ENCODE results near the gene C14orf132. TPM values are rescaled to one million over a fixed set of nuclear protein-coding genes. Genes with fewer than 3 reads are reported as not detected.

C14orf132 gene
- total and polyA plus RNA-seq, 9 donors, result 3.9 to 20.3 (median 7.7) TPM

DNA sequence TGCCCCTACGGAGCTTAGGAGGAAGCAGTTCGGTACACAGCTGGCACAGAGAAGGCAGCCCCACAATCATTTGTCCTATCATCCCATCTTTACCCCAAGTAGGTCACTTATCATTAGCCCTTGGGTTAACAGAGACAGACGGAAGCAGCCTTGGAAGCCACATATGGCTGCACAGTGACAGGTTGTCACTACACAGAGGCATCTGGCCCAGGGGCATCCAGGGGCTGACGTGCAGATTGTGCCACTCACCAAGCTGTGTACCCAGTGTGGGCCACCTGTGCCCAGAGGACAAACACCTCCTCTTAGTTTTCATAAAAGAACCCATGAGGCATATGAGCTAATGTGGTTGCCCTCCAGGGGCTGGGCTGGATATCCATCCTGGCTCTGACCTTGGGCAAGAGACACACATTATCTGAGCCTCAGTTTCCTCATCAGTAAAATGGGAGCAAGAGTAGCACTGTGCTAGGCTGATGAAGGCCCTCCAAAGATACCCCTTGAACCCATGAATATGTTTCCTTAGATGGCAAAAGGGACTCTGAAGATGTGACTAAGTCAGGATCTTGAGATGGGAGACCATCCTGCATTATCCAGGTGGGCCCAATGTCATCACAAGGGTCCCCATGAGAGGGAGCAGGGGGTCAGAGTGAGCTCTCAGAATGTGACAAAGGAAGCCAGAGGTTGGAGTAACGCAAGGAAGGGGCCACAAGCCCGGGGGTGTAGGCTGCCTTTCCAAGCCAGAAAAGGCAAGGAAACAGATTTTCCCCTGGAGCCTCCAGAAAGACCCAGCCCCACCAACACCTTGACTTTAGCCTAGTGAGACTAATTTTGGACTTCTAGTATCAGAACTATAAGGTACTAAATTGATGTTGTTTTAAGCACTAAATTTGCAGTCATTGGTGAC is 64.6 kb downstream of the C14orf132 start:
- no peak for DNase-seq
- intact Hi-C loops (cut with DNase I), result loop anchor here in 3 of 4 donors (5.0 to 10.0 kb wide), 3 partner anchors 161 to 321 kb away; no protein-coding TSS in a partner anchor
- Histone ChIP-seq H3K27me3 (no peaks in the 10 kb centered on the region), H3K36me3 (no peaks in the 10 kb centered on the region), H3K4me1 (ENCODE audit: insufficient read depth) (no peaks in the 10 kb centered on the region), H3K27ac (no peak overlapping the region), H3K9me3 (no peaks in the 10 kb centered on the region), H3K4me3 (no peak overlapping the region)
- 89 to 93% (median 91%) methylated on average over 6 of the region's 6 CpGs for WGBS, 3 donors
- TF ChIP-seq POLR2A (IDR thresholded peaks at IDR 0.05), result no peak

DNA sequence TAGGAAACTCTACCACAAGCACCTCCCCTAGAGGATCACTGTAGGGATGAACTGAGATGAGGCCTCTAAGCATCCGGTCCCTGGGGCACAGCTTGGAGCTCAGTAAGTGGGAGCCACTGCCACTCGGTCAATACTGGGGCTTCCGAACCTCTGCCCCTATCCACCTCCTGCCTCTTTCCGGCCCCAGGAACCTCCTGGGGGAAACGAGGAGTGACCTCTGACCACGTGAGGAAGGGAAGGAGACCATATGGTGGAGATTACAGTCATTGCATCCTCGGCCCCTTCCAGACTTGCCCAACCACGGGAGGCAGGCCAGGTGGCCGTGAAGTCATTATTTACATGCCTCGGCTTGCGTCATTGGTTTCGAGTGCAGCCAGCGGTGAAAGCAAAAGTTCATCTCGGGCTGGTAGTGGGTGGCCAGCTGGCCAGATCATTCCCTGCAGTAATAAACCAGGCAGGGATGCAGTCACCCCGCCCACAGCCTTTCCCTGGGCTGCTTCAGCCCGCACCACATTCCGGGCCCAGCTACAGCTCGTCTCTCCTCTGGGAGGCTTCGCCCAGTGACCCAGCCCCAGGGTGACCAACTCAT is 65.4 kb downstream of the C14orf132 start:
- no peaks in the 10 kb centered on the region for H3K4me1 ChIP-seq (ENCODE audit: insufficient read depth)
- no peaks in the 10 kb centered on the region for H3K36me3 ChIP-seq
- no peaks in the 10 kb centered on the region for H3K9me3 ChIP-seq
- TF ChIP-seq POLR2A (IDR thresholded peaks at IDR 0.05) (no peak), EP300 (IDR thresholded peaks at IDR 0.05) (no peak)
- TF ChIP-seq, protein P1, sequence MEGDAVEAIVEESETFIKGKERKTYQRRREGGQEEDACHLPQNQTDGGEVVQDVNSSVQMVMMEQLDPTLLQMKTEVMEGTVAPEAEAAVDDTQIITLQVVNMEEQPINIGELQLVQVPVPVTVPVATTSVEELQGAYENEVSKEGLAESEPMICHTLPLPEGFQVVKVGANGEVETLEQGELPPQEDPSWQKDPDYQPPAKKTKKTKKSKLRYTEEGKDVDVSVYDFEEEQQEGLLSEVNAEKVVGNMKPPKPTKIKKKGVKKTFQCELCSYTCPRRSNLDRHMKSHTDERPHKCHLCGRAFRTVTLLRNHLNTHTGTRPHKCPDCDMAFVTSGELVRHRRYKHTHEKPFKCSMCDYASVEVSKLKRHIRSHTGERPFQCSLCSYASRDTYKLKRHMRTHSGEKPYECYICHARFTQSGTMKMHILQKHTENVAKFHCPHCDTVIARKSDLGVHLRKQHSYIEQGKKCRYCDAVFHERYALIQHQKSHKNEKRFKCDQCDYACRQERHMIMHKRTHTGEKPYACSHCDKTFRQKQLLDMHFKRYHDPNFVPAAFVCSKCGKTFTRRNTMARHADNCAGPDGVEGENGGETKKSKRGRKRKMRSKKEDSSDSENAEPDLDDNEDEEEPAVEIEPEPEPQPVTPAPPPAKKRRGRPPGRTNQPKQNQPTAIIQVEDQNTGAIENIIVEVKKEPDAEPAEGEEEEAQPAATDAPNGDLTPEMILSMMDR (IDR thresholded peaks at IDR 0.05), result no peak
- 43 to 55% (median 45%) methylated on average over 19 of the region's 19 CpGs for WGBS, 3 donors
- peak; percentile 39 to 67 (median 65) for DNase-seq
- intact Hi-C loops (cut with DNase I), result loop anchor here in 3 of 4 donors (5.0 to 10.0 kb wide), 3 partner anchors 160 to 320 kb away; no protein-coding TSS in a partner anchor
- H3K27ac ChIP-seq, result no peak overlapping the region
- no peak overlapping the region for H3K4me3 ChIP-seq
- H3K27me3 ChIP-seq, result no peaks in the 10 kb centered on the region

DNA sequence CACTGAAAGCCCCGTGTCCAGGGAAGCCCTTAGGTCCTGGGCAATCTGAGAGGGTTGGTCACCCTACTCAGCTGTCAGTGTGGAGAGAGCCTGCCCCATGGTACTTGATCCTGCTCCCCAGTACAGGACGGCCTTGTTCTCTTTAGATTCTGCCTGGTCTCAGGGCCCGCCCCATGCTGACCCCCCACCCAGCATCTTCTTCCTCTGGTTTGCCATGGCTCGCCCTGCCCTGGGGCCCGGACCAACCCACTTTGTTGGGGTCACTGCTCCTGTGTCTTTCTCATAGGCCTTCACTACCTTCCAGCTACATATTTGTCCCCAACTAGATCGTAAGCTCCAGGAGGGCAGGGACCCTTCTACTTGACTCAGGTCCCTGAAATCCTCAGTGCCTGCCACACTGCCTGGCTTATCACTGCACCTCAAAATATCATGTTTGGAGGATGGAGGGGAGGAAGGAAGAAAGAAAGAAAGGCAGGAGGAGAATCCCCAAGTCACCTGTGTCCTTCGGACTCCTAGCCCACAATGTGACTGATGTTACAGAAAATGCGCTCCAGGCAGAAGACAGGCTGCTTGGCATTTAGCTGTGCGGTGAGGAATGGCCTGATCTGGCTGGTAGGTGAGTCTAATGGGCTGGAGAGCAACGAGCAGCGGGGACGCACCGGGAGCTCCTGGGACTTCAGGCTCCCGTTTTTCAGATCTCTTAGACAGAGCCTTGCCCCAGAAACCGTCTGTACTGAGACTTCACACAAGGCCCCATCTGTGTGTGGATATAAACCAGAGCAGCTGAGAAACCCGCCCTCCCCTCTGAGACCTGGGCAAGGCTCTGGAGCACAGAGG is 66.1 kb downstream of the C14orf132 start:
- Histone ChIP-seq H3K27me3 (no peaks in the 10 kb centered on the region), H3K4me3 (no peak overlapping the region), H3K9me3 (no peaks in the 10 kb centered on the region), H3K4me1 (ENCODE audit: insufficient read depth) (no peaks in the 10 kb centered on the region), H3K36me3 (no peaks in the 10 kb centered on the region), H3K27ac (no peak overlapping the region)
- no peak for DNase-seq
- intact Hi-C loops (cut with DNase I), result loop anchor here in 2 of 4 donors (10.0 kb wide), 2 partner anchors 159 to 319 kb away; no protein-coding TSS in a partner anchor
- TF ChIP-seq, protein P1 (IDR thresholded peaks at IDR 0.05), result no peak
- TF ChIP-seq EP300 (IDR thresholded peaks at IDR 0.05), result no peak
- no peak for TF ChIP-seq POLR2A (IDR thresholded peaks at IDR 0.05)
- WGBS, 3 donors, result 74 to 77% (median 77%) methylated on average over 16 of the region's 16 CpGs

DNA sequence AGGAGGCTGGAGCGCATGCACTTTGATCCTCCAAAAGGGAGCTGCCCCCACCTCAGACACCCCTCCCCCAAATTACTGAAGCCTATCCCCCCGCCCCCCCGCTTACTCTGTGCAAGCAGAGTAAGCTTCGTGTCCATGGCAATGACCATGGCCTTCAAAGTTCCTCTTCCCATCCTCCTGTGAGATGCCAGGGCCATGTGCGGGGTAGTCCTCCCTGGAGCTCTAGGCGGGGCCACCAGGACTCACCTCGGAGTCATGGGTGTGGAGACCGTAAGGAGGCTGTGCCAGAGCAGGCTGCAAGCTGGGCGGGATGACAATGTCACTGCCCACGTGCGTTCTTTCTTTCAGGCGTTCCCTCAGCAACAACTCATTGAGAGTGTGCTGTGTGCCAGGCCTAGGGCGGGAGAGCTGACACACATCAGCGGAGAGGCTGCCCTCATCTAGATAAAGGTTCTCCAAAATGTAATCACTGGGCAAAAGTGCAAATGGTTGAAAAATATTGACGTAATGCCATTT is 66.8 kb downstream of the C14orf132 start:
- Histone ChIP-seq H3K9me3 (no peaks in the 10 kb centered on the region), H3K4me3 (no peak overlapping the region), H3K27ac (no peak overlapping the region), H3K27me3 (no peaks in the 10 kb centered on the region), H3K36me3 (no peaks in the 10 kb centered on the region), H3K4me1 (ENCODE audit: insufficient read depth) (no peaks in the 10 kb centered on the region)
- intact Hi-C loops (cut with DNase I), result loop anchor here in 2 of 4 donors (10.0 kb wide), 2 partner anchors 159 to 319 kb away; no protein-coding TSS in a partner anchor
- TF ChIP-seq POLR2A (IDR thresholded peaks at IDR 0.05), result no peak
- no peak for TF ChIP-seq EP300 (IDR thresholded peaks at IDR 0.05)
- TF ChIP-seq, protein P1 (IDR thresholded peaks at IDR 0.05), result no peak
- WGBS, 3 donors, result 64 to 72% (median 64%) methylated on average over 15 of the region's 15 CpGs
- DNase-seq, result no peak
